H1 (cell line): ENCODE results near the gene NUB1. TPM values are rescaled to one million over a fixed set of nuclear protein-coding genes. Genes with fewer than 3 reads are reported as not detected.

ENCODE experiments used
- CTCF ChIA-PET: fragments of 300-600 bp; sonication (Branson Sonifier 250); formaldehyde crosslinking; loops from one replicate; lab custom pipeline; 2021; ENCODE audit not compliant: partially characterized antibody; lab: Charles Lee
- POLR2A ChIA-PET: fragments of 300-600 bp; sonication (Branson Sonifier 250); formaldehyde crosslinking; loops from one replicate; lab custom pipeline; 2021; ENCODE audit warnings: inconsistent platforms; ENCODE audit not compliant: partially characterized antibody; lab: Charles Lee
- DNase-seq, 2 experiments: peaks; one replicate each; pipeline versions ENCODE4 v3.0.0 to v3.0.0-alpha.2; 2010 to 2022; ENCODE audit warnings: low spot score in 2 of 2, low read depth in 1 of 2, mixed read lengths in 1 of 2
- FAIRE-seq: peaks from 2 replicates; lab custom pipeline; 2011; peaks lifted over from hg19 to GRCh38; lab: Jason Lieb, UNC
- H2AFZ ChIP-seq: 2 replicates; pipeline ENCODE4 v1.8.1; 2012; ENCODE audit warnings: low read length, inconsistent platforms
- H2AK5ac ChIP-seq: 2 replicates; pipeline ENCODE4 v1.6.1; 2013; ENCODE audit warnings: low read depth, low read length
- H2BK120ac ChIP-seq: replicated peaks from 2 replicates; pipeline ENCODE3; 2013; ENCODE audit warnings: low read depth, low read length, inconsistent platforms
- H2BK12ac ChIP-seq: 2 replicates; pipeline ENCODE4 v1.6.1; 2013; ENCODE audit warnings: low read depth, low read length
- H2BK15ac ChIP-seq: 2 replicates; pipeline ENCODE4 v1.6.1; 2013; ENCODE audit warnings: low read length
- H2BK20ac ChIP-seq: 2 replicates; pipeline ENCODE4 v1.6.1; 2013; ENCODE audit warnings: low read length
- H2BK5ac ChIP-seq: 2 replicates; pipeline ENCODE4 v1.6.1; 2013; ENCODE audit warnings: low read depth, low read length
- H3K14ac ChIP-seq: 2 replicates; pipeline ENCODE4 v1.6.1; 2013; ENCODE audit warnings: inconsistent platforms; ENCODE audit not compliant: insufficient read length
- H3K18ac ChIP-seq: 2 replicates; pipeline ENCODE4 v1.6.1; 2013; ENCODE audit warnings: low read length; ENCODE audit errors: extremely low read depth
- H3K23ac ChIP-seq: 2 replicates; pipeline ENCODE4 v1.6.1; 2013; ENCODE audit warnings: inconsistent platforms; ENCODE audit not compliant: insufficient read length
- H3K23me2 ChIP-seq: 2 replicates; pipeline ENCODE4 v1.6.1; 2013; ENCODE audit warnings: low read depth, low read length
- H3K27ac ChIP-seq: 2 replicates; pipeline ENCODE4 v1.6.1; 2011; ENCODE audit warnings: low read depth, low read length, inconsistent platforms
- H3K27me3 ChIP-seq, 4 experiments: replicated peaks in 1 of 4; 1 replicate in 1 of 4; 2 replicates in 3 of 4; pipeline versions ENCODE4 v1.6.1 to v1.8.1; 2011 to 2013; ENCODE audit warnings: low read length in 3 of 4, mild to moderate bottlenecking in 3 of 4, inconsistent platforms in 2 of 4, mixed read lengths in 2 of 4, moderate library complexity in 1 of 4; ENCODE audit not compliant: control insufficient read depth in 3 of 4, insufficient read depth in 3 of 4; ENCODE audit errors: extremely low read depth in 1 of 4
- H3K36me3 ChIP-seq, 4 experiments: 2 replicates each; pipeline versions ENCODE4 v1.6.1 to v1.8.1; 2011 to 2013; ENCODE audit warnings: mild to moderate bottlenecking in 4 of 4, low read length in 3 of 4, moderate library complexity in 2 of 4, control low read depth in 1 of 4, inconsistent platforms in 1 of 4; ENCODE audit not compliant: insufficient read depth in 4 of 4, control insufficient read depth in 2 of 4
- H3K4ac ChIP-seq: replicated peaks from 2 replicates; pipeline ENCODE3; 2013; ENCODE audit warnings: low read length, low read depth, mixed read lengths, inconsistent platforms; ENCODE audit not compliant: insufficient read length
- H3K4me1 ChIP-seq, 4 experiments: replicated peaks in 1 of 4; 1 replicate in 1 of 4; 2 replicates in 3 of 4; pipeline versions ENCODE4 v1.6.1 to v1.8.1; 2011 to 2013; ENCODE audit warnings: low read length in 3 of 4, inconsistent platforms in 2 of 4, mixed read lengths in 1 of 4; ENCODE audit not compliant: insufficient read depth in 4 of 4, control insufficient read depth in 3 of 4
- H3K4me2 ChIP-seq, 2 experiments: 2 replicates each; pipeline versions ENCODE4 v1.6.1 to v1.8.1; 2011 to 2013; ENCODE audit warnings: low read depth in 2 of 2, low read length in 2 of 2, control low read depth in 1 of 2, inconsistent platforms in 1 of 2, mild to moderate bottlenecking in 1 of 2; ENCODE audit not compliant: insufficient read depth in 1 of 2
- H3K4me3 ChIP-seq, 4 experiments: fragments of 200-600, 300-600 bp in 1 of 4; sonication (generic), shearing (Covaris generic), sonication (Bioruptor Twin) in 1 of 4; 2 replicates each; pipeline versions ENCODE4 v1.5.1 to v1.8.1; 2011 to 2016; ENCODE audit warnings: low read length in 4 of 4, low read depth in 3 of 4, control low read depth in 2 of 4, inconsistent platforms in 2 of 4, mild to moderate bottlenecking in 2 of 4, mixed read lengths in 1 of 4, moderate library complexity in 1 of 4; ENCODE audit not compliant: insufficient read depth in 2 of 4; ENCODE audit errors: extremely low read depth in 1 of 4
- H3K56ac ChIP-seq: replicated peaks from 2 replicates; pipeline ENCODE3; 2013; ENCODE audit warnings: low read depth, mild to moderate bottlenecking, mixed read lengths, low read length, inconsistent platforms; ENCODE audit not compliant: insufficient read length
- H3K79me1 ChIP-seq: 2 replicates; pipeline ENCODE4 v1.6.1; 2013; ENCODE audit warnings: low read depth, low read length, control low read depth
- H3K79me2 ChIP-seq, 2 experiments: 2 replicates each; pipeline versions ENCODE4 v1.6.1 to v1.8.1; 2012 to 2013; ENCODE audit warnings: low read length in 2 of 2, mild to moderate bottlenecking in 2 of 2, inconsistent platforms in 1 of 2; ENCODE audit not compliant: insufficient read depth in 2 of 2, control insufficient read depth in 1 of 2
- H3K9ac ChIP-seq, 4 experiments: replicated peaks in 1 of 4; 1 replicate in 1 of 4; 2 replicates in 3 of 4; pipeline versions ENCODE4 v1.6.1 to v1.8.1; 2011 to 2013; ENCODE audit warnings: low read depth in 3 of 4, low read length in 3 of 4, control low read depth in 2 of 4, mild to moderate bottlenecking in 2 of 4, moderate library complexity in 2 of 4, inconsistent platforms in 1 of 4; ENCODE audit errors: extremely low read depth in 1 of 4
- H3K9me3 ChIP-seq, 2 experiments: 2 replicates each; pipeline versions ENCODE4 v1.6.1 to v1.8.1; 2012 to 2013; ENCODE audit warnings: mild to moderate bottlenecking in 2 of 2, moderate library complexity in 2 of 2, control low read depth in 1 of 2, inconsistent platforms in 1 of 2, low read depth in 1 of 2, low read length in 1 of 2, mixed read lengths in 1 of 2; ENCODE audit not compliant: insufficient read depth in 2 of 2
- H4K20me1 ChIP-seq, 2 experiments: replicated peaks in 1 of 2; 2 replicates each; pipeline versions ENCODE3 to v1.8.1; 2011 to 2013; ENCODE audit warnings: inconsistent platforms in 2 of 2, low read length in 2 of 2, mild to moderate bottlenecking in 1 of 2; ENCODE audit not compliant: insufficient read depth in 2 of 2, control insufficient read depth in 1 of 2
- H4K5ac ChIP-seq: 2 replicates; pipeline ENCODE4 v1.6.1; 2013; ENCODE audit warnings: low read length, low read depth, mixed read lengths, inconsistent platforms; ENCODE audit not compliant: insufficient read length
- H4K8ac ChIP-seq: 2 replicates; pipeline ENCODE4 v1.8.0; 2013; ENCODE audit warnings: mild to moderate bottlenecking, moderate library complexity, low read length, inconsistent platforms; ENCODE audit not compliant: insufficient read depth; ENCODE audit errors: extremely low read depth
- H4K91ac ChIP-seq: replicated peaks from 2 replicates; pipeline ENCODE3; 2013; ENCODE audit warnings: low read length, mixed read lengths, inconsistent platforms; ENCODE audit not compliant: insufficient read length
- ATF2 ChIP-seq: IDR thresholded peaks from 2 replicates; pipeline ENCODE4 v1.6.1; 2012; ENCODE audit warnings: low read length, inconsistent platforms
- CREB1 ChIP-seq: IDR thresholded peaks from 2 replicates; pipeline ENCODE4 v1.6.1; 2012; ENCODE audit warnings: inconsistent platforms
- HDAC6 ChIP-seq: IDR thresholded peaks from one replicate; pipeline ENCODE4 v1.7.1; 2012; ENCODE audit warnings: low read depth, mild to moderate bottlenecking, inconsistent platforms, low read length, moderate library complexity
- RFX5 ChIP-seq: IDR thresholded peaks from 2 replicates; pipeline ENCODE4 v1.6.1; 2011; ENCODE audit warnings: low read depth, low read length, improper control_type of control experiment, borderline replicate concordance
- SP2 ChIP-seq: IDR thresholded peaks from 2 replicates; pipeline ENCODE4 v1.6.1; 2012; ENCODE audit warnings: mild to moderate bottlenecking, low read length, inconsistent platforms
- SUZ12 ChIP-seq: fragments of 200-600 bp; sonication (generic); IDR thresholded peaks from 2 replicates; pipeline ENCODE4 v1.6.1; 2012; ENCODE audit warnings: mild to moderate bottlenecking, inconsistent platforms, low read length, moderate library complexity, mixed read lengths
- TAF7 ChIP-seq: optimal IDR thresholded peaks from 2 replicates; pipeline ENCODE3; 2011; ENCODE audit warnings: low read depth, mild to moderate bottlenecking, inconsistent platforms, low read length, moderate library complexity, borderline replicate concordance
- WGBS, 2 experiments: shearing (Covaris generic) in 1 of 2; methylation state at CpG; one replicate each; pipeline versions ENCODE4 v1.1.6 to v1.1.7; 2013 to 2015; ENCODE audit warnings: low lambda C conversion rate in 2 of 2, mixed read lengths in 2 of 2, inconsistent platforms in 1 of 2, low coverage in 1 of 2, missing lambda C conversion rate in 1 of 2; ENCODE audit not compliant: insufficient replicate concordance in 2 of 2, insufficient coverage in 1 of 2, insufficient read length in 1 of 2; ENCODE audit errors: extremely low coverage in 1 of 2, missing lambda C conversion rate in 1 of 2; 5-methylcytosine and 5-hydroxymethylcytosine counted together
- polyA plus RNA-seq, 7 experiments: library from polyadenylated mRNA; depleted of rRNA in 3 of 7; stranded (reverse) in 5 of 7; unstranded in 2 of 7; fragments of >200 nt in 5 of 7; fragments of 200-250 nt in 2 of 7; gene quantifications; 1 replicate in 5 of 7; 2 replicates in 1 of 7; 4 replicates in 1 of 7; pipeline versions ENCODE4 v1.2.1 to v1.2.3, GENCODE V29; 2011 to 2013; ENCODE audit warnings: missing spikeins in 2 of 7, mixed read lengths in 2 of 7
- total RNA-seq: library from RNA; stranded (reverse); fragmentation: NEBNext Ultra II Directional; extraction: Animal tissue kit (Norgen Biotek cat#: 25700); gene quantifications from 2 replicates; pipeline ENCODE4 v1.2.1, GENCODE V29; 2021

The NUB1 gene
- total and polyA plus RNA-seq, 2 of the 8 experiments (the other 6 are each of a cell fraction or from before 2014, with no cell fraction given) = 22.1 to 43.5 TPM

- Histone ChIP-seq H4K20me1 (peaks cover 0 to 1% of the 10 kb centered on the region in 2 experiments), H2BK12ac (no peak overlapping the region), H3K79me1 (no peaks in the 10 kb centered on the region), H3K36me3 (peaks cover 0 to 21% (median 9%) of the 10 kb centered on the region in 4 experiments; a peak in 6 of 8 replicates), H3K18ac (no peak overlapping the region), H2AK5ac (no peak overlapping the region), H3K4me1 (no peaks in the 10 kb centered on the region; a peak in 2 of 7 replicates), H2BK120ac (no peak overlapping the region), H3K23me2 (peaks cover 4% of the 10 kb centered on the region), H3K79me2 (peaks cover 0 to 14% of the 10 kb centered on the region in 2 experiments; a peak in 2 of 4 replicates), H4K91ac (no peak overlapping the region), H3K14ac (no peak overlapping the region), H3K4ac (no peak overlapping the region), H3K23ac (no peak overlapping the region), H2BK20ac (no peak overlapping the region), H2BK15ac (no peak overlapping the region), H3K4me2 (peak overlapping the region; percentile 64 to 66), H3K9ac (no peak overlapping the region), H4K5ac (no peak overlapping the region), H3K9me3 (no peaks in the 10 kb centered on the region), H2BK5ac (no peak overlapping the region), H3K4me3 (peak overlapping the region in 1 of 4 experiments; percentile 90; a peak in 1 of 8 replicates), H3K27me3 (no peaks in the 10 kb centered on the region), H3K56ac (no peak overlapping the region), H2AFZ (no peak overlapping the region), H3K27ac (no peak overlapping the region), H4K8ac (no peak overlapping the region)
- WGBS, 2 experiments = 91% methylated on average over 8 of the region's 8 CpGs; no CpG with 5 or more reads in 1 of the 2 experiments
- no peak for TF ChIP-seq CREB1
- no peak for TF ChIP-seq HDAC6
- TF ChIP-seq SUZ12 = no peak
- no peak for TF ChIP-seq ATF2
- no peak for TF ChIP-seq SP2
- no peak for TF ChIP-seq TAF7
- TF ChIP-seq RFX5 = no peak
- DNase-seq = peak in 1 of 2 experiments; percentile 35
- ChIA-PET CTCF (interaction anchor here (0.7 to 8.5 kb wide), 4 partner anchors 11 to 32 kb away, joined by 3 to 75 read pairs (median 12); no protein-coding TSS in a partner anchor), POLR2A (interaction anchor here (1.0 kb wide), 1 partner anchor 21 kb away, joined by 3 read pairs; no protein-coding TSS in a partner anchor)
- no peak for FAIRE-seq
Measured at GRCh38 chr7:151342811-151343210, 1.2 kb downstream of the NUB1 start.
